Lower lobe of right lung (tissue), 2 donors: ENCODE data around the gene TP53I11. TPM values are rescaled to one million over a fixed set of nuclear protein-coding genes. Genes with fewer than 3 reads are reported as not detected.

Source experiments
- ATAC-seq, 2 donors: fragments of 200-7000 bp; cut with Tn5 transposase; one replicate each; pipeline ENCODE4 v1.9.1; 2020 to 2022; ENCODE audit warnings: mild to moderate bottlenecking in 2 of 2, moderate library complexity in 2 of 2
- DNase-seq: peaks from one replicate; pipeline ENCODE4 v3.0.0-alpha.2; 2020
- H3K27ac ChIP-seq: fragments of 200-600 bp; one replicate; pipeline ENCODE4 v1.8.0; 2022
- H3K27me3 ChIP-seq: fragments of 200-600 bp; one replicate; pipeline ENCODE4 v1.8.0; 2022; ENCODE audit warnings: low read depth
- H3K36me3 ChIP-seq: fragments of 200-600 bp; one replicate; pipeline ENCODE4 v1.8.0; 2022; ENCODE audit warnings: mild to moderate bottlenecking
- H3K4me1 ChIP-seq: fragments of 200-600 bp; one replicate; pipeline ENCODE4 v1.8.0; 2022
- H3K4me3 ChIP-seq: fragments of 200-600 bp; one replicate; pipeline ENCODE4 v1.8.0; 2022; ENCODE audit warnings: mild to moderate bottlenecking
- H3K9me3 ChIP-seq: fragments of 200-600 bp; one replicate; pipeline ENCODE4 v1.8.0; 2022
- intact Hi-C: fragments of 100-400 bp; cut with DNase I; formaldehyde crosslinking; loops from one replicate; pipeline ENCODE4 v1.11.0; 2022
- total RNA-seq: library from RNA; stranded (reverse); fragmentation: NEBNext Ultra II Directional; extraction: Animal tissue kit (Norgen Biotek cat#: 25700); gene quantifications from one replicate; pipeline ENCODE4 v1.2.1, GENCODE V29; 2021
- TF ChIP-seq, protein P1 (sequence below): fragments of 200-600 bp; IDR thresholded peaks from one replicate; pipeline ENCODE4 v1.8.0; 2022; ENCODE audit warnings: antibody characterized with exemption, mild to moderate bottlenecking
- donor health status: DM: no; HTN: yes; CAD: no; lungs with severe emphysema.

Gene TP53I11
- total RNA-seq, 1 donor from 2014 or later: 103 TPM

GRCh38 chr11:44903518-44903917, 47.2 kb downstream of the TP53I11 start:
- Histone ChIP-seq H3K4me3 (no peak overlapping the region), H3K36me3 (no peaks in the 10 kb centered on the region), H3K27me3 (no peaks in the 10 kb centered on the region), H3K4me1 (no peaks in the 10 kb centered on the region), H3K27ac (no peak overlapping the region), H3K9me3 (no peaks in the 10 kb centered on the region)
- TF ChIP-seq, protein P1, sequence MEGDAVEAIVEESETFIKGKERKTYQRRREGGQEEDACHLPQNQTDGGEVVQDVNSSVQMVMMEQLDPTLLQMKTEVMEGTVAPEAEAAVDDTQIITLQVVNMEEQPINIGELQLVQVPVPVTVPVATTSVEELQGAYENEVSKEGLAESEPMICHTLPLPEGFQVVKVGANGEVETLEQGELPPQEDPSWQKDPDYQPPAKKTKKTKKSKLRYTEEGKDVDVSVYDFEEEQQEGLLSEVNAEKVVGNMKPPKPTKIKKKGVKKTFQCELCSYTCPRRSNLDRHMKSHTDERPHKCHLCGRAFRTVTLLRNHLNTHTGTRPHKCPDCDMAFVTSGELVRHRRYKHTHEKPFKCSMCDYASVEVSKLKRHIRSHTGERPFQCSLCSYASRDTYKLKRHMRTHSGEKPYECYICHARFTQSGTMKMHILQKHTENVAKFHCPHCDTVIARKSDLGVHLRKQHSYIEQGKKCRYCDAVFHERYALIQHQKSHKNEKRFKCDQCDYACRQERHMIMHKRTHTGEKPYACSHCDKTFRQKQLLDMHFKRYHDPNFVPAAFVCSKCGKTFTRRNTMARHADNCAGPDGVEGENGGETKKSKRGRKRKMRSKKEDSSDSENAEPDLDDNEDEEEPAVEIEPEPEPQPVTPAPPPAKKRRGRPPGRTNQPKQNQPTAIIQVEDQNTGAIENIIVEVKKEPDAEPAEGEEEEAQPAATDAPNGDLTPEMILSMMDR: no peak
- no peak for DNase-seq
- no peak for ATAC-seq
- intact Hi-C loops: loop anchor here (10.0 kb wide), 1 partner anchor 279 kb away; no protein-coding TSS in a partner anchor

- H3K27me3 ChIP-seq: no peaks in the 10 kb centered on the region
- H3K36me3 ChIP-seq: no peaks in the 10 kb centered on the region
- no peaks in the 10 kb centered on the region for H3K9me3 ChIP-seq
- no peaks in the 10 kb centered on the region for H3K4me1 ChIP-seq
- intact Hi-C loops: loop anchor here (10.0 kb wide), 1 partner anchor 278 kb away; no protein-coding TSS in a partner anchor
- ATAC-seq (no peak), DNase-seq (no peak)
- no peak overlapping the region for H3K4me3 ChIP-seq
- TF ChIP-seq, protein P1: no peak
- no peak overlapping the region for H3K27ac ChIP-seq
These were observed 47.6 kb downstream of the TP53I11 start for GRCh38 chr11:44903035-44903434.

GRCh38 chr11:44901786-44902185, 48.9 kb downstream of the TP53I11 start:
- no peaks in the 10 kb centered on the region for H3K36me3 ChIP-seq
- H3K27ac ChIP-seq: no peak overlapping the region
- no peak overlapping the region for H3K4me3 ChIP-seq
- H3K4me1 ChIP-seq: no peaks in the 10 kb centered on the region
- DNase-seq (no peak), ATAC-seq (no peak)
- TF ChIP-seq, protein P1: no peak
- H3K27me3 ChIP-seq: no peaks in the 10 kb centered on the region
- H3K9me3 ChIP-seq: no peaks in the 10 kb centered on the region
- intact Hi-C loops: loop anchor here (10.0 kb wide), 1 partner anchor 277 kb away; no protein-coding TSS in a partner anchor

DNA sequence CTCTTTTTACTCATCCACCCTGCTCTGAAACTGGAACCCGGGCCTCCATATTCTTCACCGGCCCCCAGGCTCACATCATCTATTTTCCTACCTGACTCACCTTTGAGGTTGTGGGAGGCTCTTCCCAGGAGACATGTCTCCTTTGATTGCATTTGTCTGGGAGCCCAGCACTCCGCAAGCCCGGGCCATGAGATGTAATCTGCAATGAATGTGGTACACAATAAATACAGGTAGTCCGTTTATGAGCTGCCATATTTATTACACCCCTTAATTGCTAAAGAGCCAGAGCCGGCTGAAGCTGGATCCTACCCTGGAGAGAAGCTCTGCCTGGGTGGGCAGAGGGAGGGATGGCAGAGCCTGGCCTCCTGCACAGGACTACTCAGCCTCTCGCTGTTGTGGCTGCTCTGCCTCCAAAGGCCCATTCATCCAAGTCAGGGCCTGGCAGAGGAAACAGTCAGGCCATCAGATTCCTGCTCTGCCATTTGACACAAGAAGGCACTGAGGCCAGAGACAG, 49.5 kb downstream of the TP53I11 start:
- TF ChIP-seq, protein P1: no peak
- no peak for DNase-seq
- Histone ChIP-seq H3K9me3 (no peaks in the 10 kb centered on the region), H3K27me3 (no peaks in the 10 kb centered on the region), H3K36me3 (no peaks in the 10 kb centered on the region), H3K4me3 (no peak overlapping the region), H3K4me1 (no peaks in the 10 kb centered on the region), H3K27ac (no peak overlapping the region)
- ATAC-seq: no peak
- intact Hi-C loops: loop anchor here (10.0 kb wide), 1 partner anchor 276 kb away; no protein-coding TSS in a partner anchor

DNA sequence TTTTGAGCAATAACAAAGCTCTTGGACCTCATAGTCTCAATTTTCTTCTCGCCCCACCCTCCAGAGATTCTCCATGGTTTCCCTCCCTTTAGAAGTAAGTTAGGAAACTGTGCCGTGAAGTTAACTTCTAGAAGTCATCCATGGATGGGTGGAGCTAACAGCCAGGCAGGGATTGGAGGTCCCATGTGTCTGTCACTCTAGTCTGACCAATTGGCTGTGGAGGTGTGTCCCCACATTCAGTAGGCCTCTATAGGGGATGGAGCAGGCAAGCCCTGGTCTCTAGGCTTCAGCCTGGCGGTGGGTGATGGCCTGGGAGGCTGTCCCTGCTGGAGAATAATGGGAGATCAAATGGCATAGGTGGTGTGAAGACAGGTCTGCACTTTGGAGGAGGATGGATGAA, 50.7 kb downstream of the TP53I11 start:
- Histone ChIP-seq H3K27me3 (no peaks in the 10 kb centered on the region), H3K4me1 (no peaks in the 10 kb centered on the region), H3K9me3 (no peaks in the 10 kb centered on the region), H3K27ac (no peak overlapping the region), H3K36me3 (no peaks in the 10 kb centered on the region), H3K4me3 (no peak overlapping the region)
- TF ChIP-seq, protein P1: no peak
- intact Hi-C loops: loop anchor here (10.0 kb wide), 1 partner anchor 275 kb away; no protein-coding TSS in a partner anchor
- ATAC-seq (no peak), DNase-seq (no peak)
